Amygdala (tissue), 56 donors: ENCODE results near the gene IRF6.

ENCODE experiments used
- DNase-seq, 56 donors: peaks; one replicate each; lab custom pipeline; 2025; lab: John Stamatoyannopoulos, UW

Gene IRF6

DNA sequence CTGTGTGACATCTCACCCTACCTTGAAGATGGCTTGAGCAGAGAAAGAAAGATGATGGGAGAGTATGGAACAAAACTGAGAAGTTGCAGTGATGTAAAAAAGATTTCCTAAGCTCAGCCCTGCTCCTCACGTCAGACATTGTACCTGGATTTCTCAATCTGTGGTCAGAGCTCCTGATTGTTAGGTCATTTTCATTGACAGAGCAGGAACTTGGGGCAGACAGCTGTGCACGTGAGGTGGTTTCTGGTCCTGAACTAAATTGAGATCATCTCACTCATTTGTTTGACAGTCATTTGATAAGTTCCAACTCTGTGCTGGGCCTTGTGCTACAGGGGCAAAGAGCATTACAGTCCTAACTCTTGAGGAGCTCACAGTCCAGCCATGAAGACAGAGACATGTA is 39.9 kb downstream of the IRF6 start:
- DNase-seq, result no peak

DNA sequence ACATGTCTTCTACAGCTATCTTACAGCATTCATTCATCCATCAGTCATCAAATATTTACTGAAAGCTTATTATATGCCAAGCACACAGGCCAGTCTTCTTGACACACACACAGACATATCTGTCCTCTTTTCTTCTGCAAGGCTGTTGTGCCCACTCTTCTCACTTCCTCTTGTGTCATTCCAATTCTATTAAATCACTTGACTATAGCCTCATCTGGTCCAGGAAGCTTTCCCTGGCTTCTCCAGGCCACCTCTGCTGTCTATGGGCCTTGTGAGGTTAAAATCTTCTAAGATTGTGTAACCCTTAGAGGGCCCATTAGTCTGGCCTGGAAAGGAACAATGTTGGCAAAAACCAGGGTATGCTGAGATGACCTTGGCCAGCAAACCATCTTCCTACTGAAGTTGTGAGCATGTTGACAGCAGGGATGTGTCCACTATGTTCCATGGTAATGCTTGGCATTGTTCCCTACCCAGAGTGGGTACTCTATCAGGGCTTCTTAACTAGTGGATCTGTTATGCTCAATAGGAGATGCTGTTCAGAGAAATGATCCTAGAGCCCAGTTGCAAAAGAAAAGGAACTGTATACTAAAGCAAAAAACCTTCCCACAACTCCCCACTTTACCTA is 44.8 kb downstream of the IRF6 start:
- no peak for DNase-seq

DNA sequence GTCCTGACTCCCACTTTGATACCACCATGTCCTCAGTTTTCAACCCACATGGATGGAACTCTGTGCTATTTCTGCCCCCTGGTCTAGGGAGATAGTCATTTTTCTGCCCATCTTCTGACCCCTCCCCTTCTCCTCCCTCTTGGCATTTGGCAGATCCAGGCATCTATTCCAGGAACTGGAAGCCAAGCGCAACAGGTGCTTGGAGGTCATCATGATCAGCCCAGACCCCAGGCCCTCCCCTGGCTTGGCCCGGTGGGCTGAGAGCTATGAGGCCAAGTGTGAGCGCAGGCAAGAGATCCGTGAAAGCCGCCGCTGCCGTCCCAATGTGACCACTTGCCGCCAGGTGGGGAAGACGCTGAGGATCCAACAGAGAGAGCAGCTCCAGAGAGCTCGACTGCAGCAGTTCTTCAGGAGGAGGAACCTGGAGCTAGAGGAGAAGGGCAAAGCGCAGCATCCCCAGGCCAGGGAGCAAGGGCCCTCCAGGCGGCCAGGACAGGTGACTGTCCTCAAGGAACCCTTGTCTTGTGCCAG is 46.0 kb downstream of the IRF6 start:
- DNase-seq, result no peak

DNA sequence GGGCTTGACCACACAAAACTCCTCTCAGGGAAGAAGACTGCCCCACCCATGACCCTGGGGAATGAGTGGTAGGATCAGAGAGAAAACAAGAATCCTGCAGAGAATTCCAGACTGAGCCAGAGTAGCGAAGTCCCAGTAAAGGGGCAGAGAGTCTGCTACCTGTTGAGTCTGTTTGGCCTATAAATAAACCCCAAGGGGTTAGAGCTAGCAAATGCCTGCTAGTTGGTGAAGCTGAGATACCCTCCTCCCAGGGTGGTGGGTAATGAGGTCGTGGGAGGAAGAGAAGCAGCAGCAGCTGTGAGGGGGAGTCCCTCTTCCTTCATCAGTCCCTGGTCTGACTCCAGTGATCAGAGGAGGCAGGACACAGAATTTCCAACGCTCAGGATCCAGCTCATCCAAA is 47.5 kb downstream of the IRF6 start:
- no peak for DNase-seq

DNA sequence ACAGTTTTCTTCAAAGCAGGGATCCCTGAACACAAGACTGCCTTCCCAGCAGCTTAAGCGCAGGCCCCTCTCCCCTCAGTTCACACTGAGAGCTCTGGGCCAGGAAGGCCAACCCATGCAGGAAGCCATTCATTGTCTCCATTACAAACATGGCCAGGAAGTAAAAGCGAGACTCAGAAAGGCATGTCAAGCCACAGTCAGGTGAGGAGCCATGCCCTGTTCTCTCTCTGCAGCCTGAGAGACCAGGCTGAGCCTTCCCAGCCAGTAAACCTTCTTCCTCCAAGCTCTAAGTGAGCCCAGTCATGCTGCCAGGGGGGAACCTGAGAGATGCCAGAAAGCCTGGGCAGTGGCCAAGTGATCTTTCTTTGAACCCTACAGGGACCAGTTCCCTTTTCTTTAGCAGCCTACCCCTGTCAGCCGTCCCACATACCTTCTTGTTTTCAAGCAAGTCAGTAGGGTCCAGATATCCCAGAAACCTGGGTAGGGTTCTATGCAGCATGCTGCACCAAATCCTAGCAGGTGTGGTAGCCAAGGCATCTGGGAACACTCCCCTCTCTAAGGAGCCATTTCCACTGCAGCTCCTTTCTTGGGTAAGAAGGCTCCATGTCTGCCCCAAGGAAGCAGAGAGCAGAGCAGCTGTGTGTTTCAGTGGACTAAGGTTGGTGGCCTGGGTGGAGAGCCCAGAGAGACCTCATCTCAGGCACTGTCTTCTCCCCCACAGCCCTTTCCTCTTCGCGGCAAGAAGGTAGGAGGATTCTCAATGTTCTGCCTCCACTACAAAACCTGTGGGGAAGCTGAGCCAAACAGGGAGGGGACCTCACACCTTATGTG is 49.1 kb downstream of the IRF6 start:
- peak in 13 of 56 donors; percentile 8 to 48 (median 16) for DNase-seq

DNA sequence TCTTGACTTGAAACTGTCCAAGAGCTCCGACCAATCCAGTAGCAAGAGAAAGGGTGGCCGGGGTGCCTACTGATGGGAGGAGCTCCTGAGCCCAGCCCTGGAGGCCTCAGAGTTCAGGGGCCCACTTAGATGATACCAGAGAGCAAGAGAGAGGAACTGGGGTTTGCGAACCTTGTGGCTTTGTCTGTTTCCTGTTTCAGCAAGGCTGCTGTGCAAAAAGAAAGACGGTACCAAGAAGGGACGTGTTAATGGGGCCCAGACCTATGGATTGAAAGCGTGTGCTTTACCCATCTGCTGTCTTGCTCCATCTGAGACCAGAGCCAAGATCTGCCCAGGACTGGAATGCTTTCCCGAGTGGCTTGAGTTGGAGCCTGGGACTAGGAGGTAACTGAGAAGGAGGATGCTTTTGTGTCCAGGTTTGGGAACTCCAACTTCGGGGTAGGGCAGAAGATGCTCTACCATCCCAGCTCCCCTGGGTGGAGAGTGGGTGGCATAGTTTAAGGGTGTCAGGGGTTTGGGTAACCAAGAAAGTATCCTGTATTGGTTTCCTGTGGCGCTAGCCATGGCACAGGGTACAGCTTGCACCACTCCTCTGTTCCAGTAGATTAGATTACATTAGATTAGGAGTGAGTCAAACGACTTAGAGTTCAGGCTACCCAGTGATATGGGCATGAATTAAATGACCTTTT is 49.9 kb downstream of the IRF6 start, which contains the start of gene TRAF3IP3:
TRAF3IP3 (plus strand) TSS at position 128 of the 689 bp plus-strand sequence. CDS start 3,987 bp downstream, outside the sequence.
- peak in 13 of 56 donors; percentile 2 to 61 (median 15) for DNase-seq

DNA sequence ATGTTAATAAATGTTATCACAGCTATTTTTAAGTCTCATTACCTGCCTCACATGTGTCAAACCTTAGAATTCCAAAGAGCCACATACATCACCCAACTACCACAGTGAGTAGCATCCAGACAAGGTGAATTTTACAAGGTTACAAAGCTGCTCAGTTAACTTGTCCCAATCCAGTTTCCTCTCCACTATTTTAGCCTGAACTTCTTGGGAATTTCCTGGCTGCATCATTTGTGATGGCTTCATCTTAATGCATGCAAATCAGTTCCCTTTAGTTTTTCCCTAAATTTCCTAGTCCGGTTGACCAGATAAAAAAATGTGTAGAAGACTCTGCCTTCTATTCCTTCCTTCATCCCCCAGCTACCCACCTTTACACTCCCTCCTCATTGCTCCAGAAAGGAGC is 50.7 kb downstream of the IRF6 start:
- DNase-seq, result no peak

DNA sequence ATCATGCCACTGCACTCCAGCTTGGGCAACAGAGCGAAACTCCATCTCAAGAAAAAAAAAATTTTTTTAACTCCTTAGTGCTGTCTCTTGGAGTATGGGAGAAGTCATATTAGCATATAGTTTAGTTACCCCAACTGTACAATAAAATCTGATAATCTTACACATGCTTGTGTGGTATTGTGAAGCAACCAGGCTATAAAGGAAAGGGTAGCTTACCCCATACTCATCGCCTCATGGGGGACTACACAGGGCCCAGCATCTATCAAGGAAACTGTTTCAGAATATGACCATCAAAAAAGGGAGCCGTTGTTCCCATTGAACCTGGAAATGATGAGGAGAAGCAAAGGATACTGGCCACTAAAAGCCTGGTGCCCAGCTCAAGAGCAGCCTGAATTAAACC is 53.1 kb downstream of the IRF6 start:
- DNase-seq, result no peak

DNA sequence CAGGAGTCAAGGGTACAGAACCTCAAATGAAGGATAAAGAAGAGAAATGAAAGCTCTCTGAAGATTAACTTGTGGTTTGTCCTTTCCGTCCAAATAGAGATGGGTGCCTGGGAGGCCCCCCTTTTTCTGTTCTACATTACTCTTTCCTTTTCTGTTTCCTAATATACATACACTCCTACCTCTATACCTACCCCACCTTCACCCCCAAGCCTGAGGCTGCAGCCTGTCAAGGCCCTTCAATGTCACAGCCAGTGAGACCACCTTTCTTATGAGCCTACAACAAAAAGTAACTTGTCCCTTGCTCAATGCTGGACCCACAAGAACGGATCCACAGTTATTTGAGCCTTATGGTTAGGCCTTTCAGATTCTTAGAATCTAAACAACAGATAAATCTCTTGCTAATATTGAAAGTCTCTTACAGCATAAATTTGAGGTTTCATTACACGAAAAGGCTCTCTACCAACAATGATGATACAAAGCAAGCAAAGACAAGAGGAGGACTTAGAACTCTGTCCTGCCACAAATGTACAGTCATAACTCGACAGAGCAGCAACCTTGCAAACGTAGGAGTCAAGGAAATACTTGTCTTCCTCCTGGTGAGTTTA is 54.2 kb downstream of the IRF6 start:
- no peak for DNase-seq

DNA sequence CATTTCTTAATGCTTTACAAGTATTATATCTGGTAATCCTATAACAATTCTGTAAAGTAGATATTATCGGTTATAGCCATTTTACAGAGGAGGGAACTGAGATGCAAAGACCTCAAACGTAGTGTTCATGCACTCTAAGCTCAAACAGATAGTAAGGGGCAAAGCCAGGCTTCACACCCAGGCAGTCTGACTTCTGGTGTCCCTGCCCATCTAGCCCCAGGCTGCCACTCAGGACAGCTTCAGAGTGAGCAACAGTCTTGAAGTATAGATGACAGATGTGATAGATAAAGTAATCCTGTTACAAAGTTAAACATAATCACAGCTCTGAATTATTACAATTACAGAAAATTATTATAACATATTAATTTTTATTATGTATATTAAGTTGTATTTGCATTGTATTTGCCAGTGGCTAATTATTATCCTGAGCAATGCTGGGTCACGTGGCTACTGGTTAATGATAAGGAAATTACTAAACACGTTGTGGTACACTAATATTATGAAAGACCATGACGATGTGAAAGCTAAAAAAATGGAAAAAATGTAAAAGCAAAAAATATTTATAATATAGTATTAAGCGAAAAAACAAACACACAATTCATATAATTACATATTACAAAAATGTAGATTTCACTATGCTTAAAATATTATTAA is 56.1 kb downstream of the IRF6 start:
- DNase-seq, result no peak

DNA sequence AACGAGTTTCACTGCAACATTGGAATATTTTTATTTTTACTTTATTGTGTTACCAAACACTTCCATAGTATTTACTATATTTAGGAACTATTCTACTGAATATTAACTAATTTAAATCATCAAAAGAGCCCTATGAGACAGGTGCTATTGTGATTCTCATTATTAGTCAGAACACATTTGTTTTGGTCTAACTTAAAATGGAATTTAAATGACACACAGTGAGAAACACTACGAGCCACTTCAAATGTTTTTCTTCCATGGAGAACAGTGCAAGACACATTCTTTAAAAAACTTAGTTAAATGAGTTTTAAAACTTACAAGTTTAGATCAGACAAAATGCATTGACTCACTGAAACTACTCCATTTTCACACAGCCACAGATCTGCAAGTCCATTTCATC is 56.7 kb downstream of the IRF6 start:
- DNase-seq, result no peak

DNA sequence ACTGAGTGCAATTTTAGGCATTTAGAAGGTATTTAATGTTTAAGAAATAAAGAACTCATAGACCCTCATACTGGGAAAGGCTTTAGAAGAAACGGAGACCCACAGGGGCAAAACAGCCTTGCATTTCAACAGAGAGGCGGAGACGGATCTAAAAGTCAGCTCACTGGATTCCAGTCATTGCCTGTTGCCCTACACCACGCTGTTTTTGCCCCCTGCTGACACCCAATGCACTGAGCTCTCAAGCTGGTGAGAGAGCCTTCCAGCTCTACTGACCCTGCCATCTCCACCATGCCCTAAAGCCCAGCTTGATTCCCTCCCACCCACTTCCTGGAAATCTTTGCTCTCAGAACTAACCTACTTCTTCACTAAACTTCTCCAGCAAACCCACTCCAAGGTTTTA is 57.3 kb downstream of the IRF6 start:
- DNase-seq, result no peak

DNA sequence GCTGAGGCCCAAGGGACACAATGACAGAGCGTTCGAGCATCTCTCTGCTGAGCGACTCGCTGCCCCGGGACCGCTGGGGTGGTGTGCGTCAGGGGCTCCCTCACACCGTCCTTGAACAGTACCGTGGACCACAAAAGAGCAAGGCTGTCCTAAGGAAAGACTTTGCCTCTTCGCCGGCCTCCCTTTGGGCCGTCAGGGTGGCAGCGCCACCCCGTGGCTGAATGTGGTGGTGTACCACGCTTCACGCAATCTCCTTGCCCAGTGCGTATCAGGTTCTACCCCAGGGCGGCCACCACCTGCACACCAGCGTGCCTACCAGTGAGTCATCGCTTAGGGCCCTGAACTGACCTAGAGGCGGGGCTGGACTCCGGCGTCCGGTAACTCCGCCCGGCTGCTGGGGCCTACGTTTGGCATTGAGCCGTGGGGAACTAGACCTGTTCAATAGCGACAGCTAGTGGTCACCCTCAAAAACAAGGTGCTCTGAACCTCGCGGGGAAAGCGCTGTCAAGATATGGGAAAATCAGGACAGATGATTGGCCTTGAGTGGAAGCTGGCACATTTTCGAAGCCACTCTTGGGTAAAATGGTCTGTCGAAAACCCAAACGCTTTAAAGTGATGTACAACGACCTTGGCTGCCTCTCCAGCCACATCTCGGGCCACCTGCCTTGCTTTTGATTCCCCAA is 58.2 kb downstream of the IRF6 start:
- peak in 55 of 56 donors; percentile 26 to 93 (median 73) for DNase-seq

DNA sequence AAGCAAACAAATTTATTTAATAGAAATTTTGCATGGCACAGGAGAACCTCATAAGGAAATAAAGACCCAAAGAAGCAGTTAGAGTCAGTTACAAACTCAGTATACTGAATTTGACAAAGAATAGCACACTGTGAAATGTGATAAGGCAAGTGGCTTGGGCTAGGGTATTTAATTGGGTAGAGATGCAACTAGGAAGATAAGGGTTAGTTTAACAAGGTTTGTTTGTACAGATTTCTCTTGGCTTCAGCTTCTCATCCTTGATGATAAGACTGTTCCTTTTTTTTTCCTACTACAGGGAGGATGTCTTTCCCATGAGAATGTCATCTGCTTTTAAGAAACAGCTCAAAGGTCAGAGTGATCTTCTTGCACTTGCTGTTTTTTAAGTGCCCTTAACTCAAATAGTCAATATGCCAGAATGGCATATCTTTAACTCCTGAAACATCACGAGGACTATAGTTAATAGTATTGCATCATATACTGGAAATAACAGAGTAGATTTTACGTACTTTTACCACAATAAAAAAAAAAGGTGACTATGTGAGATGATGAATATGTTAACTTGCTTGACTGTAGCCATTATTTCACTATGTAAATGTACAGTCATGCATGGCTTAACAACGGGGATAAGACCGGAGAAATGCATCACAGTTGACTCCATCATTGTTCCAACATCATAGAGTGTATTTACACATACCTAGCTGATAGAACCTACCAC is 59.3 kb downstream of the IRF6 start:
- DNase-seq, result no peak

DNA sequence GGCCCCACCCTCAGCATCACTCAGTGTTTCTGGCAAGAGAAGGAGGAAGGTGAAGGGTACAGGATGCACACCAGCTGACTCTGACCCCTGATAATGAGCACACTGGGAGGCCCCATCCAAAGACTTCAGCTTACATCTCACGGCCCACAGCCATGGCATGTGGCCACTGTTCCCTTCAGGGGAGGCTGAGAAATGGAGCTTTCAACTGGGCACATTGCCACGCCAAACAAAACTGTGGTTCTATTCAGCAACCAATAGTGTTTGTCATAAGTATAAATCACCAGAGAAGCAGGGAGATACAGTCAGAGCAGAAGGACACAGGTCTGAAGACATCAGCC is 62.8 kb downstream of the IRF6 start:
- DNase-seq, result peak in 13 of 56 donors; percentile 1 to 64 (median 21)

DNA sequence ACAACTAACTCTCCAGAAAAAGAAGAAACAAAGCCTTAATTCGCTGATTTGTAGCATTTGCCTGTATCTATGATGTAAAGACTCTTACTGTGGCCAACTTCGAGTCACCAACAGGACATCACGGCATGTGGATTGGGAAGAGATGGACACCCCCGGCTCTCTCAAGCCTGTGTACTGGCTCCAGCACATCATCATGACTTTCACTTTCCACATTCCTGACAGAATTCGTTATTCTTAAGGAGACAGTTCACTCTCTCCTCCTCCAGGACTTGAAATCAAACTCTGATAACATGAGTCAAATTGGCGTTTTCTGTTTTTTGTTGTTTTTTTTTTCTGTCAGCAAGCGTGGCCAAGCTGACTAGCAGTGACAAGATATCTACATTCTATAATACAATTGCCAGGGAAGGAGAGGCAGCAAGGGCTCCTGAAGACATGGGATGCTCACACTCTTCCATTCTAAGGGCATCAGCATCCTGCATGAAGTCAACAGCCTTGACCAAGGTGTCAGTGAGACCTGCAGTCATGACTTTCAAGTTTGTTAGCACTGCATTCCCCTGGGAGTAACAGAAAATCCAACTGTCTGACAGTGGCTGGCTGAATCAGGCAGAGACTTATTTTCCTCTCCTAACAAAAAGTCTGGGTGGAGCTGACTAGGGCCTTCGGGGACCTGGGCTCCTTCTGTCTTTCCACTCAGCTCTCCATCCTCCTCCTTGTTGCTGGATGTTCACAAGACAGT is 63.4 kb downstream of the IRF6 start:
- DNase-seq, result no peak

DNA sequence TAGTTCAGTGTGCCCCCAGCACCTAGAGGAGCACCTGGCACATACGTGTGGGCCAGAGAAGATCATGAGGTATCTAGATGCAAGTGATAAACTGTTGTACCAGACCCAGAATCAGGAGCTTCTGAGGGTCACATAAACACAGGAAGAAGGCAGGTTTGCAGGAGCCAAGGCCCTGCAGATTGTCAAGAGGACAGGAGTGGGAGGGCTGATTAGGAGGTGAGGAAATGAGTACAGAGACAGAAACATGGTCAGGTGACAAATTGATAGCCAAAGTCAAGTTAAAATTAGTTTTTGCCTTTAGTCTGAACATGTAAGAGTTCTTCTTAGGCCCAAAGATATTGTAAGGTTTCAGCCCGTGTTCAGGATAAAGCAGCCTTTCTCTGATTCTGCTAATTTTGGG is 64.1 kb downstream of the IRF6 start:
- DNase-seq, result no peak

DNA sequence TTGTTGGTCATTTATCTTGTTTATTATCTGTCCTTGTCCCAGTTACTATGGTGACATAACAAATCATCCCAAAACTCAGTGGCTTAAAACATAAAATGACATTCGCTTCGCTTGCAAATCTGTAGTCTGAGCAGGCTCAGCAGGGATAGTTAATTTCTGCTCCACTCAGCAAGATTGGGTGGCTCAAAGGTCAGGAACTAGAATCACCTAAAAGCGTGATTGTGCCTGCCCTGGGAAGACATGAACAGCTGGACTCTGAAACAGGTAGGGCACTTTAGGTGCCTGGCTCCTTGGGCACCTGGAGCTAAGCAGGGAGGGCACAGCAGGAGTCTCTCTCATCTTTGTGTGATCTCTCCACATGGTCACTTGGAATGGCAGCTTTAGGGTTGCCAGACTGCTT is 64.7 kb downstream of the IRF6 start:
- no peak for DNase-seq
